BLaER1 treated with 17β-estradiol and CSF1 and Interleukin-3, amounts not matched to agents 10 nM and 100 nM (cell line): ENCODE results near the gene ATF7.

Experiments
- H3K27ac ChIP-seq, 11 experiments: shearing (Covaris generic); formaldehyde crosslinking; 2 replicates each; pipeline ENCODE4 v1.8.1; 2022
- H3K27me3 ChIP-seq, 11 experiments: shearing (Covaris generic); formaldehyde crosslinking; 2 replicates each; pipeline ENCODE4 v1.8.1; 2022
- H3K36me3 ChIP-seq, 11 experiments: shearing (Covaris generic); formaldehyde crosslinking; 2 replicates each; pipeline ENCODE4 v1.8.1; 2022
- H3K4me1 ChIP-seq, 10 experiments: shearing (Covaris generic); formaldehyde crosslinking; 2 replicates each; pipeline ENCODE4 v1.8.1; 2022
- H3K4me2 ChIP-seq, 11 experiments: shearing (Covaris generic); formaldehyde crosslinking; 2 replicates each; pipeline ENCODE4 v1.8.1; 2022
- H3K4me3 ChIP-seq, 10 experiments: shearing (Covaris generic); formaldehyde crosslinking; 2 replicates each; pipeline ENCODE4 v1.8.1; 2022
- H3K9ac ChIP-seq, 11 experiments: shearing (Covaris generic); formaldehyde crosslinking; 2 replicates each; pipeline ENCODE4 v1.8.1; 2022
- H3K9me3 ChIP-seq, 11 experiments: shearing (Covaris generic); formaldehyde crosslinking; replicated peaks in 1 of 11; 2 replicates each; pipeline ENCODE4 v1.8.1; 2022
- H4K20me1 ChIP-seq, 11 experiments: shearing (Covaris generic); formaldehyde crosslinking; 2 replicates each; pipeline ENCODE4 v1.8.1; 2022
- Cebpa-rat ChIP-seq, 11 experiments: shearing (Covaris generic); IDR thresholded peaks; 2 replicates each; pipeline ENCODE4 v1.8.1; 2022

Gene ATF7

GRCh38 chr12:53493610-53494391, 132.4 kb downstream of the ATF7 start:
- 0 out of 22 replicates have a peak, but pooled peaks cover 0 to 13% (median 0%) of the 10 kb centered on the region in 11 experiments for H3K36me3 ChIP-seq
- peak overlapping the region; percentile 54 to 69 (median 62) for H3K4me3 ChIP-seq
- peaks cover 0 to 14% (median 0%) of the 10 kb centered on the region in 11 experiments; a peak in 4 of 22 replicates for H4K20me1 ChIP-seq
- peak overlapping the region; percentile 58 to 80 (median 76) for H3K9ac ChIP-seq
- H3K4me1 ChIP-seq: peaks cover 65 to 83% (median 76%) of the 10 kb centered on the region in 10 experiments
- no peaks in the 10 kb centered on the region for H3K27me3 ChIP-seq
- H3K9me3 ChIP-seq: no peaks in the 10 kb centered on the region
- peak overlapping the region; percentile 77 to 97 (median 90) for H3K4me2 ChIP-seq
- peak overlapping the region; percentile 64 to 84 (median 77); a peak in 21 of 22 replicates for H3K27ac ChIP-seq
- no peak for TF ChIP-seq Cebpa-rat (IDR thresholded peaks at IDR 0.05)

- Histone ChIP-seq H3K27ac (peak overlapping the region; percentile 64 to 84 (median 77)), H3K36me3 (peaks cover 1 to 16% (median 3%) of the 10 kb centered on the region in 11 experiments; a peak in 20 of 22 replicates), H4K20me1 (peaks cover 0 to 22% (median 3%) of the 10 kb centered on the region in 11 experiments; a peak in 13 of 22 replicates), H3K4me2 (peak overlapping the region; percentile 77 to 97 (median 90)), H3K27me3 (no peaks in the 10 kb centered on the region), H3K9ac (peak overlapping the region; percentile 58 to 80 (median 76)), H3K4me3 (peak overlapping the region; percentile 54 to 69 (median 62)), H3K4me1 (peaks cover 57 to 75% (median 68%) of the 10 kb centered on the region in 10 experiments), H3K9me3 (no peaks in the 10 kb centered on the region)
- no peak for TF ChIP-seq Cebpa-rat (IDR thresholded peaks at IDR 0.05)
Observed at GRCh38 chr12:53492830-53493609, 133.2 kb downstream of the ATF7 start.

- Histone ChIP-seq H3K27ac (peak overlapping the region; percentile 59 to 84 (median 77); a peak in 20 of 22 replicates), H3K36me3 (peaks cover 10 to 25% (median 11%) of the 10 kb centered on the region in 11 experiments; a peak in 21 of 22 replicates), H3K4me2 (peak overlapping the region; percentile 77 to 97 (median 90)), H3K9ac (peak overlapping the region; percentile 14 to 80 (median 76); a peak in 17 of 22 replicates), H3K27me3 (no peaks in the 10 kb centered on the region), H3K4me3 (peak overlapping the region in 7 of 10 experiments; percentile 54 to 69 (median 64); a peak in 11 of 20 replicates), H3K4me1 (peaks cover 48 to 67% (median 60%) of the 10 kb centered on the region in 10 experiments), H3K9me3 (no peaks in the 10 kb centered on the region), H4K20me1 (peaks cover under 1 to 30% (median 11%) of the 10 kb centered on the region in 11 experiments; a peak in 20 of 22 replicates)
- no peak for TF ChIP-seq Cebpa-rat (IDR thresholded peaks at IDR 0.05)
Observed at GRCh38 chr12:53492188-53492587, 134.0 kb downstream of the ATF7 start.

- no peak for TF ChIP-seq Cebpa-rat (IDR thresholded peaks at IDR 0.05)
- no peak overlapping the region for H3K4me3 ChIP-seq
- peaks cover 36 to 53% (median 40%) of the 10 kb centered on the region in 11 experiments; a peak in 21 of 22 replicates for H3K36me3 ChIP-seq
- H3K4me1 ChIP-seq: peaks cover 22 to 48% (median 41%) of the 10 kb centered on the region in 10 experiments
- H3K27me3 ChIP-seq: no peaks in the 10 kb centered on the region
- peaks cover 24 to 58% (median 39%) of the 10 kb centered on the region in 11 experiments; a peak in 21 of 22 replicates for H4K20me1 ChIP-seq
- H3K4me2 ChIP-seq: no peak overlapping the region
- no peak overlapping the region; a peak in 1 of 22 replicates for H3K27ac ChIP-seq
- H3K9me3 ChIP-seq: no peaks in the 10 kb centered on the region
- no peak overlapping the region for H3K9ac ChIP-seq
Observed at GRCh38 chr12:53489242-53489864, 136.8 kb downstream of the ATF7 start.

GRCh38 chr12:53486736-53487487, 139.3 kb downstream of the ATF7 start:
- H3K4me3 ChIP-seq: no peak overlapping the region
- peaks cover 3 to 27% (median 18%) of the 10 kb centered on the region in 10 experiments for H3K4me1 ChIP-seq
- no peak for TF ChIP-seq Cebpa-rat (IDR thresholded peaks at IDR 0.05)
- peaks cover 49 to 83% (median 64%) of the 10 kb centered on the region in 11 experiments for H4K20me1 ChIP-seq
- H3K27me3 ChIP-seq: no peaks in the 10 kb centered on the region
- no peaks in the 10 kb centered on the region for H3K9me3 ChIP-seq
- no peak overlapping the region for H3K4me2 ChIP-seq
- peak overlapping the region in 1 of 11 experiments; percentile 15; a peak in 1 of 22 replicates for H3K27ac ChIP-seq
- peaks cover 57 to 77% (median 64%) of the 10 kb centered on the region in 11 experiments for H3K36me3 ChIP-seq
- 0 out of 22 replicates have a peak overlapping the region, but pooled peaks of 1 of the 11 experiments have one; percentile 6 for H3K9ac ChIP-seq

GRCh38 chr12:53485955-53486735, 140.0 kb downstream of the ATF7 start:
- Histone ChIP-seq H3K27me3 (no peaks in the 10 kb centered on the region), H3K36me3 (peaks cover 65 to 85% (median 72%) of the 10 kb centered on the region in 11 experiments), H3K4me3 (no peak overlapping the region), H3K27ac (no peak overlapping the region; a peak in 1 of 22 replicates), H4K20me1 (peaks cover 56 to 90% (median 72%) of the 10 kb centered on the region in 11 experiments), H3K9me3 (no peaks in the 10 kb centered on the region), H3K9ac (peak overlapping the region in 1 of 11 experiments; percentile 21; a peak in 1 of 22 replicates), H3K4me2 (no peak overlapping the region; a peak in 1 of 22 replicates), H3K4me1 (peaks cover 0 to 23% (median 14%) of the 10 kb centered on the region in 10 experiments; a peak in 16 of 20 replicates)
- no peak for TF ChIP-seq Cebpa-rat (IDR thresholded peaks at IDR 0.05)
